ENCODE results near the gene SLC43A2. TPM values are rescaled to one million over a fixed set of nuclear protein-coding genes. Genes with fewer than 3 reads are reported as not detected.

The SLC43A2 gene
- total and polyA plus RNA-seq, 2 of the 13 experiments (the other 11 are each of a cell fraction or from before 2014, with no cell fraction given) = 7.3 to 20.0 TPM

DNA sequence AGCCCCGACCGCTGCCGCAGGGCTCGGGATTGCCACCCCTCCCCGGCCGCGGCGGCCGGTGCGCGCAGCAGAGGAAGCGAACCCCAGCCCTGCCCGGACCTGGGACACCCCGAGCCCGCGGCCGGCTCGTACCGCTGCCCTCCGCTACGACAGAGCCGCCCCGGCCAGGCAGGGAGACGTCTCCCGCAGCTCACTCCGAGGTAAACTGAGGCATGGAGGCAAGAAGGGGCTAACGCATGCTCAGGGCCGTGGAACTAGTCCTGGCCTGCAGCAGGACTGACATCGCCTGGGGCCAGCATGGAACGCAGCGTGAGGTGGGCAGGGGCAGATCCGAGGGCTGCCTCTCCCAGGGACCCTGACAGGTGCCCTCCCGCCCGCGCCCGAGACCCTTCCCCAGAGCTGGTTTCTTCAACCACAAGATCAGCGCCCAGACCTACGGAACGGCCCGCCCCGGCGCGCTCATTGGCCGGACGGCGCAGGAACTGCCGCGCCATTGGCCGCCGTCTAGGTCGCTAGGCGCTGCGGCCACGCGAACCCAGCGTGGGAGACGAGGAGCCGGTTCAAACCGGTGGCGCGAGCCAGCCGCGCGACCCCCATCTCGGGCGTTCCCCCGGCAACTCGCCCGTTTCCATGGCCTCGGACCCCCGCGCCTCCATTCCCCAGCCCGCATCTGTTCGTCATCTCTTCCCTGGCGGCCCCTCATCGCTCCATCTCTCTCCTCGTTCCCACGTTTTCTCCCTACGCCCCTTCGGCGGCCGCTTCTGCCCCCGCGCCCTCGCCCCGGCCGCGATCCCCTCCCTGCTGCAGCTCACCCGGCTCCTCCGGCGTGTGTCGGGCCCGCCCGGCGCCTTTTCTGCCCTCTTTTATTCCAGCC, at the start of gene SLC43A2 (continued):
- TF ChIP-seq MLXIP (CRISPR knock-in tag; IDR thresholded peaks at IDR 0.05; ENCODE audit: borderline replicate concordance) (no peak), TBP (CRISPR knock-in tag; IDR thresholded peaks at IDR 0.05) (no peak), JUND (CRISPR knock-in tag; IDR thresholded peaks at IDR 0.05) (no peak), TEAD2 (CRISPR knock-in tag; IDR thresholded peaks at IDR 0.05) (no peak), ZNF616 (CRISPR knock-in tag; IDR thresholded peaks at IDR 0.05; ENCODE audit: low read depth) (peak; percentile 54; the same call in 1 of the 2 replicates), ZBTB7A (CRISPR knock-in tag; IDR thresholded peaks at IDR 0.05) (peak; percentile 100), ZNF124 (CRISPR knock-in tag; IDR thresholded peaks at IDR 0.05) (peak; percentile 60; the same call in 1 of the 2 replicates), MAZ (IDR thresholded peaks at IDR 0.05; ENCODE audit: borderline replicate concordance, low read depth, low read length) (no peak), MAZ (CRISPR knock-in tag; IDR thresholded peaks at IDR 0.05; ENCODE audit: low read depth) (no peak; the same call in 1 of the 2 replicates), ZNF260 (CRISPR knock-in tag; IDR thresholded peaks at IDR 0.05; ENCODE audit: borderline replicate concordance, low read depth) (no peak), ZNF512B (CRISPR knock-in tag; IDR thresholded peaks at IDR 0.05; ENCODE audit: borderline replicate concordance) (no peak), TOE1 (CRISPR knock-in tag; IDR thresholded peaks at IDR 0.05) (no peak), ELK4 (CRISPR knock-in tag; IDR thresholded peaks at IDR 0.05; ENCODE audit: borderline replicate concordance) (no peak), SOX6 (IDR thresholded peaks at IDR 0.05) (no peak), SOX6 (CRISPR knock-in tag; IDR thresholded peaks at IDR 0.05) (peak; percentile 46), ZNF350 (CRISPR knock-in tag; IDR thresholded peaks at IDR 0.05; ENCODE audit: borderline replicate concordance, low read depth) (peak; percentile 77; the same call in 1 of the 2 replicates), ZNF782 (CRISPR knock-in tag; IDR thresholded peaks at IDR 0.05; ENCODE audit: borderline replicate concordance) (no peak), AGO1 (IDR thresholded peaks at IDR 0.05; ENCODE audit: low read depth, low read length, poor library complexity, severe bottlenecking) (no peak), ZNF660 (CRISPR knock-in tag; IDR thresholded peaks at IDR 0.05; ENCODE audit: borderline replicate concordance, low read depth) (no peak), ZNF333 (CRISPR knock-in tag; IDR thresholded peaks at IDR 0.05; ENCODE audit: borderline replicate concordance) (0 out of 2 replicates have a peak, but pooled peaks have one; percentile 36), TARDBP (CRISPR knock-in tag; IDR thresholded peaks at IDR 0.05) (no peak; the same call in 1 of the 2 replicates), NFE2 (CRISPR knock-in tag; IDR thresholded peaks at IDR 0.05) (no peak), PRMT3 (CRISPR knock-in tag; IDR thresholded peaks at IDR 0.05; ENCODE audit: borderline replicate concordance, low read depth) (no peak)

All from HepG2 (cell line).